HG03439 (cell line): ENCODE data around the gene B4GALNT4.
"Not testable (repeated sequence)": the region's sequence is repeated elsewhere in the genome, so short reads cannot be mapped to it uniquely, and the experiment has no call there.

Experiments used
- ATAC-seq: cut with Tn5 transposase; IDR thresholded peaks from one replicate; pipeline ENCODE4 v1.9.1; 2021; ENCODE audit warnings: mild to moderate bottlenecking, moderate library complexity; ENCODE audit not compliant: unreplicated experiment

B4GALNT4 gene

DNA sequence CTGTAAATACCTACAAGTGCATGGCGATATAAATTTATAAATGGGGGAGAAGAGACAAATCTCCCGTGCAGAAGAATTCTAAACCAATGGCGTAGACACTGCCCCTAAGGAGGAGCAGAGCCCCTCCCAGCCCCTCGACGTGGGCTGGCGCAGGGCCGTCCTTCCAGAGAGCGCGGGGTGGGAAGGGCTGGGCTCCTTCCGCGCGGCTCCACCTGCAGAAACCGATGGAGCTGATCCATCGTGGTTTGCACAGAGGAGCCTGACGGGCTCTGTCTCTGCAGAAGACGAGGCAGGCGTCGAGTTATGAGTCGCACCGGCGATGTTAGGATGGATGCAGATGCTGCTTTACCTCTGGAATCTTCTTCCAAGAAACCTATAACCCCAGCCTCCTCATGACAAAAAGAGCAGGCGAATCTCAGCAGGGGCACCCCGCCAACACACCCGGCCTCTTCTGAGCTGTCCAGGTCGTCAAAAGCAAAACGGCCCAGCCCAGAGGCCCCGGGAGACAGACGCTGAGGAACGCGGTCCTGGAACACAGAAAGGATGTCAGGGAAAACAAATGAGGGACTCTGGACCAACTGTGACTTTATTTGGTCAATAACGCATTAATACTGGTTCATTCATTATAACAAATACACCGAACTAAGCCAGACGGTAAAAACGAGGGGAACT lies 11.0 kb upstream of the B4GALNT4 start:
- ATAC-seq = no peak

DNA sequence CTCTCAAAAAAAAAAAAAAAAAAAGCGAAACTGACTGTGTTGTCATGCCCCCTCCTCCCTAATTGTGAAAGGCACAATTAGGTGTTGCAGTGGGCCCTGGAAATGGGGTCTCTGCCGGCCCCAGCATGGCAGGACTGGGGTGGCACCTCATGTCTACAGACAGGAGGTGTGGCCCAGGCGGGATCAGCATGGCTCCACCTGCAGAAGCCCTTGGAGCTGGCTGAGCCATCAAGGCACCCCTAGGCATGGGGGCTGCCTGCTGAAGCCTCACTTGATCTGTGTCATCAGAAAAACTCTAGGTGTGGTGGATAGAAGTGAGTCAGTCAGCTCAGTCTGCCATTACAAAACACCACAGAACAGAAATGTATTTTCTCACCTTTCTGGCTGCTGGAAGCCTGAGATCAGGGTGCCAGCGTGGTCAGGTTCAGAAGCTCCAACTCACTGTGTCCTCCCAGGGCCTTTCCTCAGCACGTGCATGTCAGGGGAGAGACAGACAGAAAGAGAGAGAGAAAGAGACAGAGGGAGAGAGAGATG lies 10.1 kb upstream of the B4GALNT4 start:
- no peak for ATAC-seq

DNA sequence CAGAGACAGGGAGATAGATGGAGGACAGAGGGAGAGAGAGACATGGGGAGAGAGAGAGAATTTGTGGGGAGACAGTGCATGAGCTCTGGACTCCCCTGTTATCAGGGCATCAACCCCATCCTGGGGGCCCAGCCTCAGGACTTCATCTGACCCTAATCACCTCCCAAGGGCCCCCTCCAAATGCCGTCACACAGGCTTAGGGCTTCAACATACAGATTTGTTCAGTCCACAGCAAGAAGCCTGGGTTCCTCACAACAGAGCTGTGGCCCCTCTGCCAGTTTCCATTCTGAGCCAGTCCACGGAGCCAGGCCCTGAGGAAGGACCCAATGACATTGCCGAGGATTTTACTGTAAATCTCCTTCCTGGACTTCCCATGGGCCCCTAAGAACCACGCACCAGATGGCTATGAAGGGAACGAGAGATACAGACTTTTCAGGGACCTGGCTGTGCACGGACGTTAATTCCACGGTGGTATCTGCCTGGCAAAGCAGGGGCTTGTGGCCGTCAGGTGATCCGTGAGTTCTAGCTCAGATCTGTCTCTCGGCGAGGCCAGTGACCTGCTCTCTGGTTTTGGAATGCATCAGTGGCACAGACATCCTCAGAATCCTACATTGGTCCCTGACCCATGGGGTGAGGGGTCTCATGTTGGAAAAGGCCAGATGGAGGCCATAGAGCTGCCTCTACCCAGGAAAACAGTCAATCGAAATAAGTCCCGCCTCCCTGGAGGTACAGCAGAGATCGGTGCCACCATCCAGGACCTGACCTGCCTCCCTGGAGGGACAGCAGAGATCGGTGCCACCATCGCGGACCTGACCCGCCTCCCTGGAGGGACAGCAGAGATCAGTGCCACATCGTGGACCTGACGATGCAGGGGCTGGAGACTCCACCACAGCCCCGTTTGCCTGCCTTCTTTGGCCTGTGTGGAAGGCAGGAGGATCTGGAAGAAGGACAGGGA lies 8.7 kb upstream of the B4GALNT4 start:
- no peak for ATAC-seq

DNA sequence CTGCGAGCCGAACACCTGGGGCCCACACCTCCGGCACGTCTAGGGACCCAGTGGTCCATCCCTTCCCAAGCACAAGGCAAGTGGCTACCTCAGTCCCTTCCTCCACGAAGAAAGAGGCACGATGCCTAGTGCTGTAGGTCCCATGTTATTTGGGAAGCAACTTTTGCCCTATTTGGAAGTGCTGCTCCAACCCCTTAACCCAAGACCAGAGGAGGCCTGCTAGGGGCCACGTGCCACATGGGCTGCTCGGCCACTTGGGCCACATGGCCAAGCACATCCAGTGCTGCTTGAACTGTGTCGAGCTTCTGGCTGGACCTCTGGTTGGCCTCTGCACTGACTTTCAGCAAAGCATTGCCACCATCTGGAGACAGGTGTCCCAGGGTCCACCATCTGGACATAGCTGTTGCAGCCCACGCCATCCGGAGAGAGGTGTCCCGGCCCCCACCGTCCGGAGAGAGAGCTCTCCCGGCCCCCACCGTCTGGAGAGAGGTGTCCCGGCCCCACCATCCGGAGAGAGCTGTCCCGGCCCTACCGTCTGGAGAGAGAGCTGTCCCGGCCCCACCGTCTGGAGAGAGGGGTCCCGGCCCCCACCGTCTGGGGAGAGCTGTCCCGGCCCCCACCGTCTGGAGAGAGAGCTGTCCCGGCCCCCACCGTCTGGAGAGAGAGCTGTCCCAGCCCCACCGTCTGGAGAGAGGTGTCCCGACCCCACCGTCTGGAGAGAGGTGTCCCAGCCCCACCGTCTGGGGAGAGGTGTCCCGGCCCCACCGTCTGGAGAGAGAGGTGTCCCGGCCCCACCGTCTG lies 6.5 kb upstream of the B4GALNT4 start:
- ATAC-seq = no peak

DNA sequence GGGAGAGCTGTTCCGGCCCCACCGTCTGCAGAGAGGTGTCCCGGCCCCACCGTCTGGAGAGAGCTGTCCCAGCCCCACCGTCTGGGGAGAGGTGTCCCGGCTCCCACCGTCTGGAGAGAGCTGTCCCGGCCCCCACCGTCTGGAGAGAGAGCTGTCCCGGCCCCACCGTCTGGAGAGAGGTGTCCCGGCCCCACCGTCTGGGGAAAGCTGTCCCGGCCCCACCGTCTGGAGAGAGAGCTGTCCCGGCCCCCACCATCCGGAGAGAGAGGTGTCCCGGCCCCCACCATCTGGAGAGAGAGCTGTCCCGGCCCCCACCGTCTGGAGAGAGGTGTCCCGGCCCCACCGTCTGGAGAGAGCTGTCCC lies 5.9 kb upstream of the B4GALNT4 start:
- not testable (repeated sequence) for ATAC-seq

DNA sequence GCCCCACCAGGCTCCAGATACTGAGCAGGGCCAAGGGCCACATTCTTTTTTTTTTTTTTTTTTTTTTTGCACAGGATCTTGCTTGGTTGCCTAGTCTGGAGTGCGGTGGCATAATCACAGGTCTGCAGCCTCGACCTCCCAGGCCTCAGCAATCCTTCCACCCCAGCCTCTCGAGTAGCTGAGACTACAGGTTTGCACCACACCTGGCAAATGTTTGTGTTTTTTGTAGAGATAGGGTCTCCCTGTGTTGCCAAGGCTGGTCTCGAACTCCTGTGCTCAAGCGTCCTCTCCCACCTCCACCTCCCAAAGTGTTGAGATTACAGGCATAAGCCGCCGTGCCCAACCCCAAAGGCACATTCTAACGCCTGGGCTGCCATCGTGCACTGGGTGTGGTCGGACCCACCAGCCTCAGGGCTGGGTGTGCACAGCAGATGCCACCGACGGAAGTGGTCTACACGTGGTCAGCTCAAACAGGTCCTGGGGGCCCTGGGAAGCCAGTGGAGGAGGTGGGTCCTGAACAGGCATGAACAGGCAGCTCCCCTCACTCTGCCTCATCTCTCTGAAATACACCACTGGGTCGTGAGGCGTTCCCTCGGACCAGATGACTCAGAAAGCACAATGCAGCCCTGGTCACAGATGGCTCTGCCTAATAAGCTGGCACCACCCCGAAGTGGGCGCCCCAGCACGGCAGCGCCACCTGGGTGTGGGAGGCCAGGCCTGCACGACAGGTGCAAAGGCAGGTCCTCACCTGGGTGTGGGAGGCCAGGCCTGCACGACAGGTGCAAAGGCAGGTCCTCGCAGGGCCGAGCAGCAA lies 5.1 kb upstream of the B4GALNT4 start:
- ATAC-seq = no peak

DNA sequence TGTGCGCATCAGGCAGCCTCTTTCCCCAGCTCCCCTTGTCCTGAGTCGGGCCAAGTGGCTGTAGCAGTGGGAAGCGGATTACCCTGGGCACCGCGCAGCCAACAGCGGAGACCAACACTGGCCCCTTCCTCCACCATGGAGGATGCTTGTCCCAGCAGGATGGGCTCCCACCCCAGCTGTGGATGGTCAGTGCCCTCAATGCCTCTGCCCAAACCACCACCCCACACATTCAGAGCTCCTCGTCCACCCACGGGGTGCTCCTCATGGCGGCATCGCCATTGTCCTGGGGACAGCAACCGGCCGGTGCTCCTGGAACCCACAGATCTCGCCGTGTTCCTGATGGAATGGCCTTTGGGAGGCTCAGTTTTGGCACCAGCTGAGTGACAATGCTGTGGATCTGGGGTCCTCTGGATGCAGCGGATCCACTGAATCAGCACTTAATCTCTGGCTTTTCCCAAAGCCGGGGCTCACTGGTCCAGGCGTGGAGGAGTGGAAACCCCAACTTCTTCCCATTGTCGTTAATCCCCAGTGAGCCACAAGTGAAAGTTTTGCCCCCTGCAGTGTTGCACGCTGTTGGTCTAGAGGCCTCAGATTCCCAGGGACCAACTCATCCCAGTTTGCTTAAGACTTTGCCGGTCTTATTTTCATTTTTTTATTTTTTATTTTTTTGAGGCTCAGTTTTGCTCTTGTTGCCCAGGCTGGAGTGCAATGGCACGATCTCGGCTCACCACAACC lies 4.1 kb upstream of the B4GALNT4 start:
- no peak for ATAC-seq

DNA sequence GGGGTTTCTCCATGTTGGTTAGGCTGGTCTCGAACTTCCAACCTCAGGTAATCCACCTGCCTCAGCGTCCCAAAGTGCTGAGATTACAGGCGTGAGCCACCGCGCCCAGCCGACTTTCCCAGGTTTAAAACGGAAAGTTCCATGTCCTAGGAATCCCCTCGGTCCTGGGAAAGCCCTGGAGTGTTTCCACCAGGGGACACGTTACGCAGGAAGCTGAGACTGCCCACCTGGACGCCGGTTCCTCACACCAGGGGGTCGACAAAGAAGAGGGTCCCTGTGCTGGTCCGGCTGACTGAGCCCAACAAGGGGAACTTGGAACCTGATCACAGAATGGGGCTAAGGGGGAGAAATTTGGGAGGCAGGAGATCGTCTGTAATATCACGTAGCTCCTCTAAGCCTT lies 3.5 kb upstream of the B4GALNT4 start:
- no peak for ATAC-seq

DNA sequence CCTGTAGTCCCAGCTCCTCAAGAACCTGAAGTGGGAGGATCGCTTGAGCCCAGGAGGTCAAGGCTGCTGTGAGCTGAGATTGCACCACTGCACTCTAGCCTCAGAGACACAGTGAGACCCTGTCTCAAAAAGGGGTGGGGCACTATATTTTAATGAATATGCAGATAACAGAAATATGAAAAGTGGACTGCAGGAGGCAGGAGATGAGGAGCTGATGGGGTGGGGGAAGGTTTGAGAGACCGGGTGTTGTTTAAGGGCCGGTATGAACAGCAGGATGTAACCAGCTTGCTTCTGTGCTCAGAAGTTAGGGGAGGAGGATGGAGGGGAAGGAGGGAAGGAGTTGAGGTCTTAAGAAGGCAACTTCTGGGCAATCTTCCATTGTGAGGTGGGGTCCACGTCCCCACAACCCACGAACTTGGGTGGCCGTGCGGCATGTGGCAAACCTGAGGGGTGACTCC lies 1.3 kb upstream of the B4GALNT4 start:
- no peak for ATAC-seq

DNA sequence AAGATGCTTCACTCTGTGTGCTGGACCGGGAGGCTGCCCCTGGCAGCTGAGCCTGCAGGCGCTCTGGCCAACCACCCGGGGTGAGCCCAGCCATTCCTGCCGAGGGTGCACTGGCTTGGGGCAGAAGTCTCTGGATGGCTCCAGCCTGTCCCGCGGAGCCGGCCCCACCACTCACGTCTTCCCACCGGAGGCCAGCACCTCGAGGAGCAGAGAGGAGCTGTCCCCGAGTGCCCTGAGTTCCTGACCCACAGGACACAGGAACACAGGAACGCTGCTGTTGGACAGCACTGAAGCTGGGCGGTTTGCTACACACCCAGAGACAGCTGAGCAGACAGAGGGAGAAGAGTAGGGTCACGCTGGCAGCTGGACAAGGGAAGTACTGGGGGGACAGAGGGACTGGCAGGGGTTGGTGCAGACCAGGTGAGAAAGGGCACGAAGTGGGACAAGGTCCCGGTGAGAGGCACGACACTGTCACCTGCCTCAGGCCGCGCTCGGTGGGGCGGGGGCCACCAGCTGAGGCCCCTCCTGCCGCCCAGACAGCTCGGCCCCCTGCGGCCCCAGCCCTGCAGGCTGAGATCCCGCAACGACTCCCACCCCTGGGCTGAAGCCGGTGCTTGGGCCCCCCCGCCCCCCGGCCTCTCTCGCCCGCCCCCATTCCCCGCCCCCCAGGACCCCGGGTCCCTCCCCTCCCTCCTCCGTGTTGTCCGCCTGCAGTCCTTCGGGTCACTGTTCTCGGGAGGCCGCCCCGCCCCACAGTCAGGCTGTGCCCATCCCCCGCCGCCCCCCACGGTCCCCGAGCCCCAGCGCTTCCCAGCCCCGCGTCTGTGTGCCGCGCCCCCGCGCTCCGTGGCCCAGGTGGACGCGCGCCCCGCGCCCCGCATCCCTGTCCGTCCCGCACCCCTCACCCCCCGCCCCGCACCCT lies 624 bp upstream of the B4GALNT4 start:
- ATAC-seq = no peak

DNA sequence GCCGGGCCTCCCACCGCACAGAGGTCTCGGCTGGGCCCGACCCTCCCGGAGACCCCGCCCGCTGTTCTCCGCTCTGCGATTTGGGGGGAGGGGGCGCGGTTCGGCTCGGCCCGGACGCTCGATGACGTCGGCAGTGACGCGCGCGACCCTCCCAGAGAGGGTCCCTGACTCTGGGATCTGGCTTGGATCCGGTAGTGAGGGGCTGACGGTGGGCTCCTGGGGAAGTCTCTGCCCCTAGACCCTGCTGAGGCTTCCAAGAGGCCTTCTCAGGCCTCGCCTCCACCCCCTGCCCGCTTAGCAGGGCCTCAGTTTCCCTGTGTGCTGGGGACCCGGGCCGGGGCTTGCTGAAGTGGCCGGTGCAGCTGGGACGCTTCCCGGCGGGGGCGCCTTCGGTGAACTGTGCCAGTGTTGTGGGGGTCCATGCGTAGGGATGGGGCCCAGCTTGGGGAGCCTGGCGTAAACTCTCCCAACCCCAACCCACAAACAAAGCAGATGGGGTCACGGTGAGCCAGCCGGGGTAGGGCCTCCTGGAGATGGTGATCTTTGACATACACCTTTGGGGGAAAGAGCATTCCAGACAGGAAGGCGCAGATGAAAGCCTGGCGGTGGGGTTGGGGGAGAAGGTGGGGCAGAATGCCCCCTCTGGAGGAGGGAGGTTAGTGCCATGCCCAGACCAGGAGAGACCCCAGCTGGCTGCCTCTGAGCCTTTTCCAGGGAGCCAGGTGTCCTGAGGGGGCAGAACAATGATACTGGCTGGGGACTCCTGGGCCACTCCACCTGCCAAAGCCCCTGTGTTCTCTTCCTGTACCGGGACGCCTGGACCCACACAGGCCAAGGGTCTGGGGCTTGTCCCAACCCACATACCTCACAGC lies 1.0 kb downstream of the B4GALNT4 start:
- ATAC-seq = no peak

DNA sequence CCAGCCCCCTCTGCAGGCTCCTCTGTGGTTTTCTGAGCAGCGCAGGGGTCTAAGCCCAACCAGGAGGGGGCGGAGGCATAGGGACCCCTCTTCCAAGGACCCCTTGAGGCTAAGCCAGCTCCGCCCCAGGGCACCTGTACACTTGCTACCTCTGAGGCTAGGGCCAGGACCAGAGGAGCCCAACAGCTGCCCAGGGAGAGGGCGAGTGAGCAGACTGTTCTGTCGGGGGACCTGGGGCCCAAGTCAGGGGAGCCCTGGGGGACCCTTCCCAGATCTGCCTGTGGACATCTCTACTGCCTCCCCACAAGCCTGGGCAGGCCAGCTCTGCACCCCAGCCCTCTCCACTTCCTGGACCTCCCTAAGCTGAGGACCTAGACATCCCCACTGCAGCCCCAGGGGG lies 1.8 kb downstream of the B4GALNT4 start:
- ATAC-seq = no peak

DNA sequence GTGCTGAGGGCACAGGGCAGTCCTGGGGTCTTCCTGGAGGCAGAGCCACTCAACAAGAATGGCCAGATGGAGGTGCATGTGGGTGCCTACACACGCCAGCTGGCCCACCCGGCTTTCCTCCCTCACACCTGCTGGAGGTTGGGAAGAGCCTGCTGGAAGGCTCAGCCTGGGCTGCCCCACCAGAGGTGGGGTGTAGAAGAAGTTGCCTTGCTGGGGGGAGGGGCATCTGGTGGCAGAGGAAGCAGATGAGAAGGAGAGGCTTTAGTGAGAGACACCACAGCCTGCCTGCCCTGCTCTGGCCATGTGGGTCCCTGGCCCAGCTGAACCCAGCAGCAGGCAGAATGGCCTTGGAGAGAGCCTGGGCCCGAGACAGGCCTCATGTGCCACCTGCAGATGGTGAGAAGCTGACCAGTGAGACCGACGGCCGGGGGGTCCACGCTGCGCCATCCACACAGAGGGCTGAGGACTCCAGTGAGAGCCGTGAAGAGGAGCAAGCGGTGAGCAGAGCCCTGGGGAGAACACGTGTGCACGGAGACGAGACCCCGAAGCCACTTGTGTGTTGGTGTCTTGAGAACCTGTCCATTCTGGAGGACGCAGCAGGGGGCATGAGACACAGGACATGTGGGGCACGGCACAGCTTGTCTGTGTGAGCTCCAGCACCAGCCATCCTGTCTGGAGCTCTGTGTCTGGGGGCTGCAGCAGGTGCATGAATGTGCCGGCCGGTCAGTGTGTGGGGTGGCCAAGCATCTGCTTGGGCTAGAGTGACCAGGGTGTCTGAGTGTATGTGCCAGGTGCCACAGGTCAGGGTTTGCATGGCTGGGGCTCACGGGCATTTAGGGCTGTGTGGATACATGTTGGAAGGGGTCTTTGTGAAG lies 2.7 kb downstream of the B4GALNT4 start:
- ATAC-seq = no peak

DNA sequence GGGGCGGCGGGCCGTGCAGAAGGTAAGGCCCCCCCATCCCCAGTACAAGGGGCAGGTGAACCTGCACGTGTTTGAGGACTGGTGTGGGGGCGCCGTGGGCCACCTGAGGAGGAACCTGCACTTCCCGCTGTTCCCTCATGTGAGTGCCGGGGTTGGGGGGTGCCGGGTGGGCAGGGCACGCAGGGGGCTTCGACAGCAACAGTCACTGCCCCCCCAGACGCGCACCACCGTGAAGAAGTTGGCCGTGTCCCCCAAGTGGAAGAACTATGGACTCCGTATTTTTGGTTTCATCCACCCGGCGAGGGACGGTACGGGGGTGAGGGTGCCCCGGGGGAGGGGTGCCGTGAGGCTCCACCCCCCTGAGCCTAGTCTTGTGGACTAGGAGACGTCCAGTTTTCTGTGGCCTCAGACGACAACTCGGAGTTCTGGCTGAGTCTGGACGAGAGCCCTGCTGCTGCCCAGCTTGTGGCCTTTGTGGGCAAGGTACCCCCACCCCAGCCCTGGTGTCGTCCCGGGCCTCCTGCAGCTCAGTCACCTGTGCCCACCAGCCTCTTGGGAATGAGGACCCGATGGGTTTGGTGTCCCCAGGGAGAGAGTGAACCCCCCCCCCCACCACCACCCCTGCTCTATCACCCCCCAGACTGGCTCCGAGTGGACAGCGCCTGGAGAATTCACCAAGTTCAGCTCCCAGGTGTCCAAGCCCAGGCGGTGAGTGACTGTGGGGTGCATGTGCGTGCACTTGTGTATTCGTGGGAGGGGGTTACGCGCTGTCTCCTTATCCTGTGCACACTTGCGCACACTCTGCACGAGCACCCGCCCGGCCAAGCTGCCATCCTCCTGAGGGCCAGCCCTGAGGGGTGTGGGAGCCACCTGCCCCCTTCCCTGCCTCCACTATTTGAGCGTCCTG lies 3.8 kb downstream of the B4GALNT4 start:
- ATAC-seq = no peak

DNA sequence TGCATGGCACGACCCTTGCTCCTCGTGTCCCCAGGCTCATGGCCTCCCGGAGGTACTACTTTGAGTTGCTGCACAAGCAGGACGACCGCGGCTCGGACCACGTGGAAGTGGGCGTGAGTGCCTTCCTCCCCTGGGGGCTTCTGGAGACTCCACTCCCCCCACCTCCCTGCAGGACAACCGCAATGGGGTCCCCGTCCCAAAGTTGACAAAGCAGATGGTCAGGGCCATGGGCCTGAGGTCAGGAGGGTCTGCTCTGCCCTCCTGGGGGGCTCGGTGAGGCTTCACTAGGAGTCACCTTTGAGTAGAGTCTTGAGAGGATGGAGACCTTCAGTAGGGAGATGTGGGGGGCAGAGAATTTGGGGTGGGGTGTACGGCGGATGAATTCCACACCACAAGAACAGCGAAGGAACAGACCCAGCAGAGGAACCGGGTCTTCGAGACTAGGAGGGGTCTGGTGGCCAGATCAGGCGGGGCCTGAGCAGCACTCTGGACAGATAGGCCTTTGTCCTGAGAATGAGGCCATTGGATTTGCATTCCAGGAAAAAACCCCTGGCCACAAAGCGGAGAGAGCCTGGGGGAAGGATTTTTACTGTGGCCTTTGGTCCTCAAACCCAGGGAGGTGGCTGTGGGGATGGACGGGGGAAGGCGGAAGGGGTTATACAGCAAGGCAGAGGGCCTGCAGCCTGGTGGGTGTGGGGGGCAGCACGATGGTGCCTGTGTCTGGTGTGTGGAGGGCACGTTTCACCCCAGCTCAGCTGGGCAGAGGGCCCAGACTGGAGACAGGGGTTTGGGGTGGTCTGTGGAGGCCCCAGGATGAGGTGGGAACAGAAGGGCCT lies 4.6 kb downstream of the B4GALNT4 start:
- no peak for ATAC-seq
